ENCODE data around the gene STPG4. TPM values are rescaled to one million over a fixed set of nuclear protein-coding genes. Genes with fewer than 3 reads are reported as not detected.

STPG4 gene
- total RNA-seq, 1 experiment from 2014 or later = 10.6 TPM

- RAD21 ChIA-PET (ENCODE audit: low non-redundant PET in 1 of 2, low total read pairs in 2 of 2, uncharacterized antibody in 2 of 2, unreplicated experiment in 2 of 2) = no interaction called here
Observed at GRCh38 chr2:47180531-47180930, 25.4 kb upstream of the STPG4 start.

More at GRCh38 chr2:47180531-47180930, 25.4 kb upstream of the STPG4 start:
- H3K9me2 ChIP-seq (ENCODE audit: insufficient read depth) = no peaks in the 10 kb centered on the region
- BruUV-seq (replicated peaks) = no TSS peak
- H3K9me3 ChIP-seq (ENCODE audit: control insufficient read depth in 1 of 2, insufficient read depth in 1 of 2, low read depth in 1 of 2, low read length in 2 of 2) = no peaks in the 10 kb centered on the region
- peaks cover 9 to 17% of the 10 kb centered on the region in 2 experiments for H3K4me1 ChIP-seq (ENCODE audit: control insufficient read depth in 1 of 2, insufficient read depth in 2 of 2, low read length in 2 of 2)
- DNase-seq (ENCODE audit: low read depth, low spot score) (no peak), ATAC-seq (no peak)
- ChIA-PET CTCF (interaction anchor here (1.5 kb wide), 1 partner anchor 142 kb away, joined by 4 read pairs; no protein-coding TSS in a partner anchor), POLR2A (no interaction called here)
- no peaks in the 10 kb centered on the region for H4K20me1 ChIP-seq (ENCODE audit: insufficient read depth)
- no peaks in the 10 kb centered on the region; a peak in 1 of 4 replicates for H3K36me3 ChIP-seq (ENCODE audit: control insufficient read depth in 1 of 2, insufficient read depth in 2 of 2, low read length in 2 of 2)
- no peak overlapping the region for H3K9ac ChIP-seq (ENCODE audit: low read length)
- H3K27me3 ChIP-seq (ENCODE audit: insufficient read depth, low read length) = no peaks in the 10 kb centered on the region
- TF ChIP-seq ZNF274 (IDR thresholded peaks at IDR 0.05; ENCODE audit: low read depth, low read length) (no peak), RAD21 (IDR thresholded peaks at IDR 0.05; ENCODE audit: low read depth) (no peak), SP1 (IDR thresholded peaks at IDR 0.05; ENCODE audit: low read depth) (no peak), ATF3 (IDR thresholded peaks at IDR 0.05) (no peak), EZH2 (IDR thresholded peaks at IDR 0.05) (no peak), CEBPB (IDR thresholded peaks at IDR 0.05; ENCODE audit: low read depth) (no peak), POLR2AphosphoS5 (IDR thresholded peaks at IDR 0.05; ENCODE audit: low read depth, low read length) (no peak), ZFX (IDR thresholded peaks at IDR 0.05) (no peak), SRF (IDR thresholded peaks at IDR 0.05; ENCODE audit: low read depth) (no peak), TCF7L2 (IDR thresholded peaks at IDR 0.05; ENCODE audit: borderline replicate concordance, extremely low read depth, insufficient read depth, insufficient read length) (no peak), MAX (IDR thresholded peaks at IDR 0.05) (no peak), ELF1 (IDR thresholded peaks at IDR 0.05; ENCODE audit: borderline replicate concordance, low read depth) (no peak), ZBTB33 (IDR thresholded peaks at IDR 0.05; ENCODE audit: extremely low read depth, insufficient replicate concordance, low read length) (no peak), JUND (IDR thresholded peaks at IDR 0.05) (no peak), YY1 (IDR thresholded peaks at IDR 0.05; ENCODE audit: extremely low read depth, insufficient replicate concordance, low read depth, low read length) (no peak), POLR2A (IDR thresholded peaks at IDR 0.05; ENCODE audit: borderline replicate concordance, extremely low read depth, insufficient read depth, insufficient read length) (no peak), CBX3 (IDR thresholded peaks at IDR 0.05; ENCODE audit: low read depth) (no peak)
- TF ChIP-seq, protein P1, sequence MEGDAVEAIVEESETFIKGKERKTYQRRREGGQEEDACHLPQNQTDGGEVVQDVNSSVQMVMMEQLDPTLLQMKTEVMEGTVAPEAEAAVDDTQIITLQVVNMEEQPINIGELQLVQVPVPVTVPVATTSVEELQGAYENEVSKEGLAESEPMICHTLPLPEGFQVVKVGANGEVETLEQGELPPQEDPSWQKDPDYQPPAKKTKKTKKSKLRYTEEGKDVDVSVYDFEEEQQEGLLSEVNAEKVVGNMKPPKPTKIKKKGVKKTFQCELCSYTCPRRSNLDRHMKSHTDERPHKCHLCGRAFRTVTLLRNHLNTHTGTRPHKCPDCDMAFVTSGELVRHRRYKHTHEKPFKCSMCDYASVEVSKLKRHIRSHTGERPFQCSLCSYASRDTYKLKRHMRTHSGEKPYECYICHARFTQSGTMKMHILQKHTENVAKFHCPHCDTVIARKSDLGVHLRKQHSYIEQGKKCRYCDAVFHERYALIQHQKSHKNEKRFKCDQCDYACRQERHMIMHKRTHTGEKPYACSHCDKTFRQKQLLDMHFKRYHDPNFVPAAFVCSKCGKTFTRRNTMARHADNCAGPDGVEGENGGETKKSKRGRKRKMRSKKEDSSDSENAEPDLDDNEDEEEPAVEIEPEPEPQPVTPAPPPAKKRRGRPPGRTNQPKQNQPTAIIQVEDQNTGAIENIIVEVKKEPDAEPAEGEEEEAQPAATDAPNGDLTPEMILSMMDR (IDR thresholded peaks at IDR 0.05 in 2 of 3, conservative IDR thresholded peaks at IDR 0.05 in 1 of 3; ENCODE audit: borderline replicate concordance in 1 of 3, insufficient read depth in 1 of 3, low read depth in 2 of 3, low read length in 2 of 3) = no peak
- TF ChIP-seq, protein P2, sequence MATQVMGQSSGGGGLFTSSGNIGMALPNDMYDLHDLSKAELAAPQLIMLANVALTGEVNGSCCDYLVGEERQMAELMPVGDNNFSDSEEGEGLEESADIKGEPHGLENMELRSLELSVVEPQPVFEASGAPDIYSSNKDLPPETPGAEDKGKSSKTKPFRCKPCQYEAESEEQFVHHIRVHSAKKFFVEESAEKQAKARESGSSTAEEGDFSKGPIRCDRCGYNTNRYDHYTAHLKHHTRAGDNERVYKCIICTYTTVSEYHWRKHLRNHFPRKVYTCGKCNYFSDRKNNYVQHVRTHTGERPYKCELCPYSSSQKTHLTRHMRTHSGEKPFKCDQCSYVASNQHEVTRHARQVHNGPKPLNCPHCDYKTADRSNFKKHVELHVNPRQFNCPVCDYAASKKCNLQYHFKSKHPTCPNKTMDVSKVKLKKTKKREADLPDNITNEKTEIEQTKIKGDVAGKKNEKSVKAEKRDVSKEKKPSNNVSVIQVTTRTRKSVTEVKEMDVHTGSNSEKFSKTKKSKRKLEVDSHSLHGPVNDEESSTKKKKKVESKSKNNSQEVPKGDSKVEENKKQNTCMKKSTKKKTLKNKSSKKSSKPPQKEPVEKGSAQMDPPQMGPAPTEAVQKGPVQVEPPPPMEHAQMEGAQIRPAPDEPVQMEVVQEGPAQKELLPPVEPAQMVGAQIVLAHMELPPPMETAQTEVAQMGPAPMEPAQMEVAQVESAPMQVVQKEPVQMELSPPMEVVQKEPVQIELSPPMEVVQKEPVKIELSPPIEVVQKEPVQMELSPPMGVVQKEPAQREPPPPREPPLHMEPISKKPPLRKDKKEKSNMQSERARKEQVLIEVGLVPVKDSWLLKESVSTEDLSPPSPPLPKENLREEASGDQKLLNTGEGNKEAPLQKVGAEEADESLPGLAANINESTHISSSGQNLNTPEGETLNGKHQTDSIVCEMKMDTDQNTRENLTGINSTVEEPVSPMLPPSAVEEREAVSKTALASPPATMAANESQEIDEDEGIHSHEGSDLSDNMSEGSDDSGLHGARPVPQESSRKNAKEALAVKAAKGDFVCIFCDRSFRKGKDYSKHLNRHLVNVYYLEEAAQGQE (IDR thresholded peaks at IDR 0.05; ENCODE audit: low read depth) = no peak
- no peak overlapping the region for H3K27ac ChIP-seq (ENCODE audit: low read depth, low read length)
- H2AFZ ChIP-seq (ENCODE audit: low read depth, low read length, poor library complexity, severe bottlenecking) = no peak overlapping the region
- intact Hi-C loops (cut with micrococcal nuclease) = no loop called here
- H3K4me2 ChIP-seq (ENCODE audit: low read length) = no peak overlapping the region
- H3K4me3 ChIP-seq (replicated peaks in 1 of 2; ENCODE audit: low read depth in 1 of 2, low read length in 2 of 2) = no peak overlapping the region
- H3K79me2 ChIP-seq (ENCODE audit: insufficient read depth, low read length) = peaks cover 7% of the 10 kb centered on the region
